A549 (cell line): ENCODE measurements around the gene EAF1.

Source experiments
- CEBPB ChIP-seq, 2 experiments: fragments of >200 bp in 1 of 2; sonication (Bioruptor Twin) in 1 of 2; formaldehyde crosslinking in 1 of 2; IDR thresholded peaks; 2 replicates each; pipeline ENCODE4 v1.6.1; 2012 to 2016
- CTCF ChIP-seq: fragments of >200 bp; sonication (Bioruptor Twin); formaldehyde crosslinking; IDR thresholded peaks from 3 replicates; pipeline ENCODE4 v1.5.1; 2016
- RFX5 ChIP-seq: fragments of 450-650 bp; IDR thresholded peaks from 2 replicates; pipeline ENCODE4 v1.7.1; 2014; ENCODE audit warnings: antibody characterized with exemption, mild to moderate bottlenecking, moderate library complexity
- USF2 ChIP-seq: fragments of 450-650 bp; IDR thresholded peaks from 2 replicates; pipeline ENCODE4 v1.6.1; 2014; ENCODE audit warnings: antibody characterized with exemption

- TF ChIP-seq CTCF (no peak), USF2 (no peak), RFX5 (no peak), CEBPB (IDR thresholded peaks at IDR 0.05) (no peak)
Measured at GRCh38 chr3:15427981-15428380, 583 bp downstream of the EAF1 start.
